ENCODE results near the gene CHRNE. TPM values are rescaled to one million over a fixed set of nuclear protein-coding genes. Genes with fewer than 3 reads are reported as not detected.
A peak's percentile ranks its signal among the peaks of the same experiment; 100 is the strongest.

Gene CHRNE
- total and polyA plus RNA-seq, 2 donors = 0.24 to 1.9 TPM

GRCh38 chr17:4947411-4948165, 44.7 kb upstream of the CHRNE start:
- Histone ChIP-seq H3K9me3 (ENCODE audit: control insufficient read depth in 2 of 2, insufficient read depth in 1 of 2, low read length in 1 of 2) (peaks cover 0 to 5% of the 10 kb centered on the region in 2 donors), H3K36me3 (ENCODE audit: control insufficient read depth in 2 of 2, insufficient read depth in 2 of 2, low read length in 1 of 2) (peaks cover 31 to 49% of the 10 kb centered on the region in 2 donors), H3K27me3 (ENCODE audit: control insufficient read depth in 2 of 2, insufficient read depth in 1 of 2, low read length in 1 of 2) (peaks cover 0 to 5% of the 10 kb centered on the region in 2 donors), H3K4me1 (ENCODE audit: control insufficient read depth in 2 of 2, insufficient read depth in 2 of 2, low read length in 2 of 2) (peaks cover 45 to 63% of the 10 kb centered on the region in 2 donors), H3K27ac (ENCODE audit: low read depth in 1 of 2, low read length in 1 of 2) (peak overlapping the region; percentile 99 to 100), H3K4me3 (ENCODE audit: low read length in 2 of 2) (peak overlapping the region; percentile 100)
- under 1% methylated on average over 56 of the region's 56 CpGs for WGBS
- DNase-seq (ENCODE audit: low read depth in 6 of 9, low spot score in 9 of 9) = peak in 7 of 9 donors; percentile 63 to 87 (median 69)

GRCh38 chr17:4947010-4947410, 44.1 kb upstream of the CHRNE start:
- H3K27me3 ChIP-seq (ENCODE audit: control insufficient read depth in 2 of 2, insufficient read depth in 1 of 2, low read length in 1 of 2) = peaks cover 0 to 5% of the 10 kb centered on the region in 2 donors
- peaks cover 45 to 69% of the 10 kb centered on the region in 2 donors for H3K4me1 ChIP-seq (ENCODE audit: control insufficient read depth in 2 of 2, insufficient read depth in 2 of 2, low read length in 2 of 2)
- under 1% methylated on average over 7 of the region's 7 CpGs for WGBS
- peaks cover 35 to 55% of the 10 kb centered on the region in 2 donors for H3K36me3 ChIP-seq (ENCODE audit: control insufficient read depth in 2 of 2, insufficient read depth in 2 of 2, low read length in 1 of 2)
- H3K9me3 ChIP-seq (ENCODE audit: control insufficient read depth in 2 of 2, insufficient read depth in 1 of 2, low read length in 1 of 2) = peaks cover 0 to 5% of the 10 kb centered on the region in 2 donors
- DNase-seq (ENCODE audit: low read depth in 6 of 9, low spot score in 9 of 9) = no peak
- peak overlapping the region; percentile 99 to 100 for H3K27ac ChIP-seq (ENCODE audit: low read depth in 1 of 2, low read length in 1 of 2)
- H3K4me3 ChIP-seq (ENCODE audit: low read length in 2 of 2) = peak overlapping the region; percentile 100

- Histone ChIP-seq H3K36me3 (ENCODE audit: control insufficient read depth in 2 of 2, insufficient read depth in 2 of 2, low read length in 1 of 2) (peaks cover 35 to 60% of the 10 kb centered on the region in 2 donors), H3K9me3 (ENCODE audit: control insufficient read depth in 2 of 2, insufficient read depth in 1 of 2, low read length in 1 of 2) (peaks cover 0 to 5% of the 10 kb centered on the region in 2 donors), H3K27ac (ENCODE audit: low read depth in 1 of 2, low read length in 1 of 2) (peak overlapping the region; percentile 99 to 100), H3K4me1 (ENCODE audit: control insufficient read depth in 2 of 2, insufficient read depth in 2 of 2, low read length in 2 of 2) (peaks cover 44 to 69% of the 10 kb centered on the region in 2 donors), H3K4me3 (ENCODE audit: low read length in 2 of 2) (peak overlapping the region; percentile 100), H3K27me3 (ENCODE audit: control insufficient read depth in 2 of 2, insufficient read depth in 1 of 2, low read length in 1 of 2) (peaks cover 0 to 5% of the 10 kb centered on the region in 2 donors)
- 41% methylated on average over 16 of the region's 16 CpGs for WGBS
- no peak for DNase-seq (ENCODE audit: low read depth in 6 of 9, low spot score in 9 of 9)
Observed at GRCh38 chr17:4946312-4946976, 43.5 kb upstream of the CHRNE start.

GRCh38 chr17:4945944-4946280, 43.0 kb upstream of the CHRNE start:
- WGBS = 65% methylated on average over 4 of the region's 4 CpGs
- peak overlapping the region in 1 of 2 donors; percentile 99 for H3K27ac ChIP-seq (ENCODE audit: low read depth in 1 of 2, low read length in 1 of 2)

GRCh38 chr17:4945176-4945943, 42.5 kb upstream of the CHRNE start:
- peaks cover 0 to 5% of the 10 kb centered on the region in 2 donors for H3K9me3 ChIP-seq (ENCODE audit: control insufficient read depth in 2 of 2, insufficient read depth in 1 of 2, low read length in 1 of 2)
- H3K27ac ChIP-seq (ENCODE audit: low read depth in 1 of 2, low read length in 1 of 2) = peak overlapping the region; percentile 95 to 99
- H3K27me3 ChIP-seq (ENCODE audit: control insufficient read depth in 2 of 2, insufficient read depth in 1 of 2, low read length in 1 of 2) = peaks cover 0 to 4% of the 10 kb centered on the region in 2 donors
- H3K4me3 ChIP-seq (ENCODE audit: low read length in 2 of 2) = peak overlapping the region; percentile 100
- peak in 1 of 9 donors; percentile 56 for DNase-seq (ENCODE audit: low read depth in 6 of 9, low spot score in 9 of 9)
- H3K4me1 ChIP-seq (ENCODE audit: control insufficient read depth in 2 of 2, insufficient read depth in 2 of 2, low read length in 2 of 2) = peaks cover 39 to 65% of the 10 kb centered on the region in 2 donors
- WGBS = 72% methylated on average over 7 of the region's 7 CpGs
- H3K36me3 ChIP-seq (ENCODE audit: control insufficient read depth in 2 of 2, insufficient read depth in 2 of 2, low read length in 1 of 2) = peaks cover 35 to 61% of the 10 kb centered on the region in 2 donors

More at GRCh38 chr17:4945944-4946280, 43.0 kb upstream of the CHRNE start:
- H3K36me3 ChIP-seq (ENCODE audit: control insufficient read depth in 2 of 2, insufficient read depth in 2 of 2, low read length in 1 of 2) = peaks cover 35 to 61% of the 10 kb centered on the region in 2 donors
- DNase-seq (ENCODE audit: low read depth in 6 of 9, low spot score in 9 of 9) = no peak
- H3K4me3 ChIP-seq (ENCODE audit: low read length in 2 of 2) = peak overlapping the region; percentile 100
- peaks cover 42 to 69% of the 10 kb centered on the region in 2 donors for H3K4me1 ChIP-seq (ENCODE audit: control insufficient read depth in 2 of 2, insufficient read depth in 2 of 2, low read length in 2 of 2)
- peaks cover 0 to 5% of the 10 kb centered on the region in 2 donors for H3K9me3 ChIP-seq (ENCODE audit: control insufficient read depth in 2 of 2, insufficient read depth in 1 of 2, low read length in 1 of 2)
- H3K27me3 ChIP-seq (ENCODE audit: control insufficient read depth in 2 of 2, insufficient read depth in 1 of 2, low read length in 1 of 2) = peaks cover 0 to 5% of the 10 kb centered on the region in 2 donors

GRCh38 chr17:4944554-4945175, 41.8 kb upstream of the CHRNE start:
- 54% methylated on average over 8 of the region's 8 CpGs for WGBS
- H3K9me3 ChIP-seq (ENCODE audit: control insufficient read depth in 2 of 2, insufficient read depth in 1 of 2, low read length in 1 of 2) = peaks cover 0 to 5% of the 10 kb centered on the region in 2 donors
- DNase-seq (ENCODE audit: low read depth in 6 of 9, low spot score in 9 of 9) = no peak
- peak overlapping the region; percentile 100 for H3K4me3 ChIP-seq (ENCODE audit: low read length in 2 of 2)
- peaks cover 36 to 61% of the 10 kb centered on the region in 2 donors for H3K4me1 ChIP-seq (ENCODE audit: control insufficient read depth in 2 of 2, insufficient read depth in 2 of 2, low read length in 2 of 2)
- peak overlapping the region; percentile 95 to 99 for H3K27ac ChIP-seq (ENCODE audit: low read depth in 1 of 2, low read length in 1 of 2)
- H3K27me3 ChIP-seq (ENCODE audit: control insufficient read depth in 2 of 2, insufficient read depth in 1 of 2, low read length in 1 of 2) = no peaks in the 10 kb centered on the region
- peaks cover 35 to 61% of the 10 kb centered on the region in 2 donors for H3K36me3 ChIP-seq (ENCODE audit: control insufficient read depth in 2 of 2, insufficient read depth in 2 of 2, low read length in 1 of 2)

- Histone ChIP-seq H3K27ac (ENCODE audit: low read depth in 1 of 2, low read length in 1 of 2) (peak overlapping the region; percentile 95 to 99), H3K27me3 (ENCODE audit: control insufficient read depth in 2 of 2, insufficient read depth in 1 of 2, low read length in 1 of 2) (no peaks in the 10 kb centered on the region), H3K4me1 (ENCODE audit: control insufficient read depth in 2 of 2, insufficient read depth in 2 of 2, low read length in 2 of 2) (peaks cover 38 to 62% of the 10 kb centered on the region in 2 donors), H3K36me3 (ENCODE audit: control insufficient read depth in 2 of 2, insufficient read depth in 2 of 2, low read length in 1 of 2) (peaks cover 35 to 61% of the 10 kb centered on the region in 2 donors), H3K9me3 (ENCODE audit: control insufficient read depth in 2 of 2, insufficient read depth in 1 of 2, low read length in 1 of 2) (peaks cover 0 to 5% of the 10 kb centered on the region in 2 donors), H3K4me3 (ENCODE audit: low read length in 2 of 2) (peak overlapping the region; percentile 100)
- WGBS = 0% methylated on average over 3 of the region's 3 CpGs
- DNase-seq (ENCODE audit: low read depth in 6 of 9, low spot score in 9 of 9) = peak in 4 of 9 donors; percentile 55 to 80 (median 58)
Observed at GRCh38 chr17:4944163-4944553, 41.3 kb upstream of the CHRNE start.

- H3K9me3 ChIP-seq (ENCODE audit: control insufficient read depth in 2 of 2, insufficient read depth in 1 of 2, low read length in 1 of 2) = peaks cover 0 to 2% of the 10 kb centered on the region in 2 donors
- H3K36me3 ChIP-seq (ENCODE audit: control insufficient read depth in 2 of 2, insufficient read depth in 2 of 2, low read length in 1 of 2) = peaks cover 40 to 67% of the 10 kb centered on the region in 2 donors
- peak overlapping the region; percentile 15 to 99 for H3K27ac ChIP-seq (ENCODE audit: low read depth in 1 of 2, low read length in 1 of 2)
- WGBS = 96% methylated on average over 13 of the region's 13 CpGs
- H3K4me1 ChIP-seq (ENCODE audit: control insufficient read depth in 2 of 2, insufficient read depth in 2 of 2, low read length in 2 of 2) = peaks cover 47 to 71% of the 10 kb centered on the region in 2 donors
- no peak overlapping the region for H3K4me3 ChIP-seq (ENCODE audit: low read length in 2 of 2)
- no peak for DNase-seq (ENCODE audit: low read depth in 6 of 9, low spot score in 9 of 9)
- no peaks in the 10 kb centered on the region for H3K27me3 ChIP-seq (ENCODE audit: control insufficient read depth in 2 of 2, insufficient read depth in 1 of 2, low read length in 1 of 2)
Observed at GRCh38 chr17:4942760-4943508, 40.0 kb upstream of the CHRNE start.
